ENCODE results near the gene DGKQ.
"Not testable (repeated sequence)": the region's sequence is repeated elsewhere in the genome, so short reads cannot be mapped to it uniquely, and the experiment has no call there.

GRCh38 chr4:939508-939907 is 33.9 kb downstream of the DGKQ start:
- TF ChIP-seq EZH2 (IDR thresholded peaks at IDR 0.05; ENCODE audit: low read depth, unreplicated experiment); CTCF (conservative IDR thresholded peaks at IDR 0.05; ENCODE audit: low read depth in 2 of 2); REST (IDR thresholded peaks at IDR 0.05; ENCODE audit: unreplicated experiment); POLR2AphosphoS5 (IDR thresholded peaks at IDR 0.05; ENCODE audit: low read depth); EZH2phosphoT487 (IDR thresholded peaks at IDR 0.05; ENCODE audit: unreplicated experiment); ETS1 (IDR thresholded peaks at IDR 0.05); ZNF331 (CRISPR knock-in tag; IDR thresholded peaks at IDR 0.05; ENCODE audit: low read depth); CREB1 (CRISPR knock-in tag; IDR thresholded peaks at IDR 0.05; ENCODE audit: low read depth); JUNB (IDR thresholded peaks at IDR 0.05; ENCODE audit: unreplicated experiment); ZNF462 (CRISPR knock-in tag; IDR thresholded peaks at IDR 0.05); STAT1 (IDR thresholded peaks at IDR 0.05; ENCODE audit: unreplicated experiment); NANOG (IDR thresholded peaks at IDR 0.05; ENCODE audit: borderline replicate concordance): not testable (repeated sequence)

Data from GM23338 (cell line).